Activated T-cell treated with anti-CD3 and anti-CD28 coated beads, Interleukin-2, amount 50 U/mL, for 48 hours (primary cell): ENCODE results near the gene LNX1.

ENCODE experiments used
- DNase-seq, 2 experiments: peaks; one replicate each; pipeline ENCODE4 v3.0.0-alpha.2; 2020

The LNX1 gene

GRCh38 chr4:53598901-53599300 lies 7.6 kb upstream of the LNX1 start:
- DNase-seq, result no peak

GRCh38 chr4:53598483-53598882 lies 7.2 kb upstream of the LNX1 start:
- no peak for DNase-seq

GRCh38 chr4:53596901-53597300 lies 5.6 kb upstream of the LNX1 start:
- DNase-seq, result no peak

GRCh38 chr4:53595834-53596233 lies 4.5 kb upstream of the LNX1 start:
- no peak for DNase-seq

- no peak for DNase-seq
Observed at GRCh38 chr4:53595204-53595603, 3.9 kb upstream of the LNX1 start.

- no peak for DNase-seq
Observed at GRCh38 chr4:53593765-53594164, 2.5 kb upstream of the LNX1 start.

- DNase-seq, result no peak
Observed at GRCh38 chr4:53592686-53593501, 1.6 kb upstream of the LNX1 start.

GRCh38 chr4:53592122-53592521 lies 836 bp upstream of the LNX1 start:
- DNase-seq, result no peak

- DNase-seq, result no peak
Observed at GRCh38 chr4:53590187-53590586, 1.1 kb downstream of the LNX1 start.

GRCh38 chr4:53589511-53589910 lies 1.8 kb downstream of the LNX1 start:
- no peak for DNase-seq

- no peak for DNase-seq
Observed at GRCh38 chr4:53587135-53587534, 4.2 kb downstream of the LNX1 start.

GRCh38 chr4:53586121-53586816 lies 5.0 kb downstream of the LNX1 start:
- no peak for DNase-seq

GRCh38 chr4:53584658-53585057 lies 6.6 kb downstream of the LNX1 start:
- no peak for DNase-seq

GRCh38 chr4:53583513-53583912 lies 7.8 kb downstream of the LNX1 start:
- no peak for DNase-seq

GRCh38 chr4:53582194-53582593 lies 9.1 kb downstream of the LNX1 start:
- no peak for DNase-seq

GRCh38 chr4:53580274-53580673 lies 11.0 kb downstream of the LNX1 start:
- no peak for DNase-seq

- no peak for DNase-seq
Observed at GRCh38 chr4:53579826-53580225, 11.5 kb downstream of the LNX1 start.

- DNase-seq, result no peak
Observed at GRCh38 chr4:53576676-53577372, 14.5 kb downstream of the LNX1 start.

GRCh38 chr4:53576071-53576617 lies 15.1 kb downstream of the LNX1 start:
- DNase-seq, result no peak

GRCh38 chr4:53575552-53575951 lies 15.7 kb downstream of the LNX1 start:
- DNase-seq, result no peak

- DNase-seq, result no peak
Observed at GRCh38 chr4:53574528-53574927, 16.8 kb downstream of the LNX1 start.

- no peak for DNase-seq
Observed at GRCh38 chr4:53573696-53574095, 17.6 kb downstream of the LNX1 start.

GRCh38 chr4:53572600-53572994 lies 18.7 kb downstream of the LNX1 start:
- no peak for DNase-seq
